Cardiac muscle cell (in vitro differentiated cells and primary cell): Measurements from ENCODE around the gene HUS1. TPM values are rescaled to one million over a fixed set of nuclear protein-coding genes. Genes with fewer than 3 reads are reported as not detected.
A peak's percentile ranks its signal among the peaks of the same experiment; 100 is the strongest.
"Not testable (repeated sequence)": the region's sequence is repeated elsewhere in the genome, so short reads cannot be mapped to it uniquely, and the experiment has no call there.

ENCODE experiments used
- DNase-seq, 2 donors: peaks; one replicate each; pipeline versions ENCODE4 v3.0.0 to v3.0.0-alpha.2; 2010 to 2017; ENCODE audit warnings: low read depth in 1 of 2, low spot score in 1 of 2
- H3K27ac ChIP-seq: fragments of 200-600 bp; sonication (generic); 2 replicates; pipeline ENCODE4 v1.5.1; 2016
- H3K27me3 ChIP-seq: fragments of 200-600 bp; sonication (generic); 2 replicates; pipeline ENCODE4 v1.6.0; 2016; ENCODE audit warnings: control low read depth
- H3K36me3 ChIP-seq: fragments of 200-600 bp; sonication (generic); 2 replicates; pipeline ENCODE4 v1.5.1; 2016; ENCODE audit warnings: control low read depth
- H3K4me1 ChIP-seq: fragments of 200-600 bp; sonication (generic); 2 replicates; pipeline ENCODE4 v1.8.1; 2017; ENCODE audit warnings: low read depth, mild to moderate bottlenecking, mixed run types
- H3K4me3 ChIP-seq: fragments of 200-600 bp; sonication (generic); 2 replicates; pipeline ENCODE4 v1.5.1; 2016; ENCODE audit warnings: mild to moderate bottlenecking
- H3K9me3 ChIP-seq: fragments of 200-600 bp; sonication (generic); 2 replicates; pipeline ENCODE4 v1.5.1; 2017; ENCODE audit warnings: low read depth, mild to moderate bottlenecking, control low read depth
- polyA plus RNA-seq: library from polyadenylated mRNA; unstranded; fragments of >200 nt; fragmentation: Nextera tagmentation; extraction: Ambion mirVana; gene quantifications from 2 replicates; pipeline ENCODE4 v1.2.1, GENCODE V29; 2016
- total RNA-seq: library from RNA; depleted of rRNA; stranded (reverse); fragments of >200 nt; gene quantifications from 2 replicates; pipeline ENCODE4 v1.2.3, GENCODE V29; 2016
- TF ChIP-seq, protein P1 (sequence below): IDR thresholded peaks from 2 replicates; pipeline ENCODE4 v1.5.1; 2012; ENCODE audit warnings: low read depth, mild to moderate bottlenecking, low read length

Gene HUS1
- total and polyA plus RNA-seq, 2 experiments from 2014 or later = 19.6 to 37.4 TPM

DNA sequence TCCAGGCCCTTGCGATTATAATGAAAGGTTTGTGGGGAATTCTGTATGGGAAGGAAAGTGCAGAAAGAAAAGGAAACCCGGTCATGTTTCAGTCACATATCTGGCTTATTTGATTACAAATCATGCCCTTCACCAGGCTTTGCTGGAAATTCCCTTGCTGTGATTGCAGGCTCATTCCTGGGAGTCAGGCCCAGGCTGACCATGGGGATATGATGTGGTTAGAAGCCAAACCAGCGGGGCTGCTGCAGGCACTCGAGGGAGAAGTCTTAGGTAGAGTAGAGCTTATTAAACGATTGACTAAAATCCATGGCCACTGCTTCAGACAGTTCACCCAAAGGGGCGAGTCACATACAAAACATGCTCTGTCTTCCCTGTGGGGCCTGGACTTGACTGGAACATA lies 47.4 kb downstream of the HUS1 start:
- no peaks in the 10 kb centered on the region for H3K9me3 ChIP-seq
- H3K4me3 ChIP-seq = no peak overlapping the region
- H3K27ac ChIP-seq = no peak overlapping the region
- no peaks in the 10 kb centered on the region for H3K27me3 ChIP-seq
- TF ChIP-seq, protein P1, sequence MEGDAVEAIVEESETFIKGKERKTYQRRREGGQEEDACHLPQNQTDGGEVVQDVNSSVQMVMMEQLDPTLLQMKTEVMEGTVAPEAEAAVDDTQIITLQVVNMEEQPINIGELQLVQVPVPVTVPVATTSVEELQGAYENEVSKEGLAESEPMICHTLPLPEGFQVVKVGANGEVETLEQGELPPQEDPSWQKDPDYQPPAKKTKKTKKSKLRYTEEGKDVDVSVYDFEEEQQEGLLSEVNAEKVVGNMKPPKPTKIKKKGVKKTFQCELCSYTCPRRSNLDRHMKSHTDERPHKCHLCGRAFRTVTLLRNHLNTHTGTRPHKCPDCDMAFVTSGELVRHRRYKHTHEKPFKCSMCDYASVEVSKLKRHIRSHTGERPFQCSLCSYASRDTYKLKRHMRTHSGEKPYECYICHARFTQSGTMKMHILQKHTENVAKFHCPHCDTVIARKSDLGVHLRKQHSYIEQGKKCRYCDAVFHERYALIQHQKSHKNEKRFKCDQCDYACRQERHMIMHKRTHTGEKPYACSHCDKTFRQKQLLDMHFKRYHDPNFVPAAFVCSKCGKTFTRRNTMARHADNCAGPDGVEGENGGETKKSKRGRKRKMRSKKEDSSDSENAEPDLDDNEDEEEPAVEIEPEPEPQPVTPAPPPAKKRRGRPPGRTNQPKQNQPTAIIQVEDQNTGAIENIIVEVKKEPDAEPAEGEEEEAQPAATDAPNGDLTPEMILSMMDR = no peak
- H3K4me1 ChIP-seq = no peaks in the 10 kb centered on the region
- no peaks in the 10 kb centered on the region for H3K36me3 ChIP-seq
- DNase-seq = peak in 1 of 2 donors; percentile 43

DNA sequence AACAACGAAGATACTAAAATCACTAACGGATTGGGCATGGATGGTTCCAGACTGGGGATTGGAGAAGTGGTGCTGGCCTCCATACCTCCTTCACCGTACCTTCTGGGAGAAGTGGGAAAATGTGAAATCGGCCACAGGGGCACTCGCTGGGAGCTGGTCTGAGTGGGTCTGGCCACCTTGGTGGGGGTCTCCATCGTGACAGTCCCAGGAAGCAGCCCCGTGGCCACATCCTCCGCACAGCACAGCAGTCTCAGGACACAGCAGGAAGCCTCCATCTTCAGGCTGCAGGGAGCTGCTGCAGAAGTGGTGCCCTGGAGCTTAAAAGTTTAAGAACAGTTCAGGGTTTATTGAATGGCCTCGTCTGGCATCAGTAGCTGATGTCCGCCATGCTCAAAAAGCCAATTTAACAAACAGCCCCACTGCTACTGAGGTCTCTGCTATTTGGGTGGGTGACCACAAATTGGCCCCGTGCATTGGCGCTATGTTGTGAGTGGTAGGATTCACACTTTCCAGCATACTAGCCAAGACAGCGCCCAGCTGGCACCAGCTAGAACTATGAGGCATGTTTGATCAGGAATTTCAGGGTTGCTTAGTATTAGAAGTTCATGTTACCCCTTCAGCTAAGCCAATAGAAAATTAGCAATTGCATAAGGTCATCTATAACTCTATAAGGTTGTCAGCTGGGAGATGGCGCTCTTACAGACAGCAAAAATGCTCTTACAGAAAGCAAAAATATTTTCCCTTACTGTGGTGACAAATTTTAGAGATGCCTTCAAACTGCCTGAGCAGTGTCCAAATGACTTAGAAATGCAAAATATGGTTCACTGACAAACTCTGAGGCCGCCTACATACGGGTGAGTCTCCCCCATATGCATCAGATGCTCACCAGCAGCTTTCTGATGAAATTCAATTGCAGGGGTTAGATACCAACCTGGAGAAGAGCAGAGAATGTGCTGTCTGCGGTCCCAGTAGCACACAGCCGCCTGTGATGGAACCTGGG lies 48.1 kb downstream of the HUS1 start:
- Histone ChIP-seq H3K9me3 (no peaks in the 10 kb centered on the region), H3K36me3 (no peaks in the 10 kb centered on the region), H3K4me1 (no peaks in the 10 kb centered on the region), H3K4me3 (no peak overlapping the region), H3K27me3 (no peaks in the 10 kb centered on the region), H3K27ac (no peak overlapping the region)
- TF ChIP-seq, protein P1 = no peak
- DNase-seq = no peak

DNA sequence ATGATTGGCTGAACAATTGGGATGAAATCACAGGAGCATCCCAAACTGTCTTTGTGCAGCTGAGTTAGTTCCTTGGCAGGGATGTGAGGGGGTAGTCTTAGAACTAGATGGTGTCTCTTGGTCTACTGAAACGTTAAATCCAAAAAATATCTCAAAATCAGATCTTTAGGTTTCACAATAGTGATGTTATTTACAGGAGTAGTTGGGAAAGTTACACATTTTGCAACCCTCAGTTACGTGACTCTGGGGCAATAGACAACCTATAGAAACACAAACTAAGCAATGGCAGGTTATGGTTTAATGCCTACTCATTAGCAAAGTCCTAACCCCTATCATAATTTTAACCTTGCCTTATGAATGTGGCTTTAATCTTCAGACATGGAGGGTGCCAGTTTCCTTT lies 55.1 kb downstream of the HUS1 start:
- H3K27ac ChIP-seq = no peak overlapping the region
- no peak for DNase-seq
- H3K36me3 ChIP-seq = no peaks in the 10 kb centered on the region
- no peak overlapping the region for H3K4me3 ChIP-seq
- no peaks in the 10 kb centered on the region for H3K27me3 ChIP-seq
- TF ChIP-seq, protein P1 = no peak
- no peaks in the 10 kb centered on the region for H3K9me3 ChIP-seq
- no peaks in the 10 kb centered on the region for H3K4me1 ChIP-seq

DNA sequence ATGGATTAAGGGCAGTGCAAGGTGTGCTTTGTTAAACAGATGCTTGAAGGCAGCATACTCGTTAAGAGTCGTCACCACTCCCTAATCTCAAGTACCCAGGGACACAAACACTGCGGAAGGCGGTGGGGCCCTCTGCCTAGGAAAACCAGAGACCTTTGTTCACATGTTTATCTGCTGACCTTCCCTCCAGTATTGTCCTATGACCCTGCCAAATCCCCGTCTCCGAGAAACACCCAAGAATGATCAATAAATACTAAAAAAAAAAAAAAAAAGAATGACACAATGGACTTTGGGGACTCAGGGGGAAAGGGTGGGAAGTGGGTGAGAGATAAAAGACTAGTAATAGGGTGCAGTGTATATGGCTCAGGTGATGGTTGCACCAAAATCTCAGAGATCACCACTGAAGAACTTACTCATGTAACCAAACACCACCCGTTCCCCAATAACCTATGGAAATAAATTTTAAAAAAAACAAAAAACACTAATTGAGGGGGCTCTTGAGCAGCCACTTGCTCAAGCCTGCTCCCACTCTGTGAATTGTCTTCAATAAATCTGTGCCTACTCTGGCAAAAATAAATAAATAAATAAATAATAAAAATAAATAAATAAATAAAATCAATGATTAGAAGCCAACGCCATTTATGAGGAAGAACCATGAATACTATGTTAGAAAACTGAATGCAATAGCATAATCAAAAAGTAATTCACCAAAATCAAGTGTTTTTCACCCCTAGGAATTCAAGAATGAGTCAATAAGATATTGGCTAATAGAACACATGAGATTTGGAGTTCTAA lies 56.1 kb downstream of the HUS1 start:
- not testable (repeated sequence) for DNase-seq, H3K27ac ChIP-seq, H3K27me3 ChIP-seq, H3K4me3 ChIP-seq, H3K4me1 ChIP-seq, H3K9me3 ChIP-seq, H3K36me3 ChIP-seq

DNA sequence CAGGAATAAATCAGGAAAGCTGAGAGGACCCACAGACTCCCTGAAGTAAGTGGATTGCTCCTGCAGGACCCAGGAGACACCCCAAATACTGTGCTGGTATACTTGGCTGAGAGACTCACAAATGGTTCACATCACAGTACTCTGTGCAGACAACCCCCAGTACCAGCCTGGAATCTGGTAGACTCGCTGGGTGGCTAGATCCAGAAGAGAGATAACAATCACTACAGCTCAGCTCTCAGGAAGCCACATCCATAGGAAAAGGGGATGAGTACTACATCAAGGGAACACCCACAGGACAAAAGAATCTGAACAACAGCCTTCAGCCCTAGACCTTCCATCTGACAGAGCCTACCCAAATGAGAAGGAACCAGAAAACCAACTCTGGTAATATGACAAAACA lies 62.9 kb downstream of the HUS1 start:
- DNase-seq, H3K9me3 ChIP-seq, H3K4me3 ChIP-seq, H3K4me1 ChIP-seq, H3K27me3 ChIP-seq, H3K36me3 ChIP-seq, H3K27ac ChIP-seq: not testable (repeated sequence)

DNA sequence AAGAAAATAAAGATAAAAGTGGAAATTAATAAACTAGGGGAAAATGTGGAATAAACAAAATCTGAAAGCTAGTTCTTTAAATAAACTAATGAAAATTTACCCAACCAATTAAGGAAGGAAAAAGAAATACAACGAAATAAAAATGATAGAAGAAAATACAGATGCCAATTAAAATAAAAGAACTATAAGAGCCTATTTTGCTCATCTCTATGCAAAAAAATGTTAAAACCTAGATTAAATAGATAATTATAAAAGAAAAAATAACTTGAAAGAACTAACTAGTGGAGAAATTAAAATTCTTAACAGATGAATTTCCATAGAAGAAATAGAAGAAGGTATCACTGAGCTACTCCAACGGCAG lies 63.8 kb downstream of the HUS1 start:
- Histone ChIP-seq H3K4me1 (peaks cover 4% of the 10 kb centered on the region), H3K36me3 (no peaks in the 10 kb centered on the region), H3K27ac (no peak overlapping the region), H3K27me3 (no peaks in the 10 kb centered on the region), H3K4me3 (no peak overlapping the region), H3K9me3 (no peaks in the 10 kb centered on the region)
- TF ChIP-seq, protein P1 = no peak
- no peak for DNase-seq
